ENCODE measurements around the gene MYO1D.

DNA sequence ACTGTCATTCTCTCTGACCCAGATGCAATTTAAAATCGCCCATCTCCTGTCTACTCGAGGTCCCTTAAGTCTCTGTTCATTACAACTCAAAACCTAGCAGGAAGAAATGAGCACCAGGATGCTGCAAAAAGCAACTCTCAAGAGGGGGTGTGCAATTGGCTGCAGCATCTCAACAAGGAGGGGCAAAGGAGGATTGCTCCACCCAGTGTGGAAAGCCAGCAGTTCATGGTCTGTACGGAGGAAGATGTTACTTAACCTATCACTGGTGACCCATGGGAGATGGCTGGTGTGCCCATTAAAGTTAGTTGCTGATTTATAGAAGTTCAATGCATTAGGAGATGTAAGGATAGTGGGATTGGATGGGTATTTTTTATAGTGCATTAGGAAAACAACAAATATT lies 242.8 kb downstream of the MYO1D start:
- TF ChIP-seq, protein P1, sequence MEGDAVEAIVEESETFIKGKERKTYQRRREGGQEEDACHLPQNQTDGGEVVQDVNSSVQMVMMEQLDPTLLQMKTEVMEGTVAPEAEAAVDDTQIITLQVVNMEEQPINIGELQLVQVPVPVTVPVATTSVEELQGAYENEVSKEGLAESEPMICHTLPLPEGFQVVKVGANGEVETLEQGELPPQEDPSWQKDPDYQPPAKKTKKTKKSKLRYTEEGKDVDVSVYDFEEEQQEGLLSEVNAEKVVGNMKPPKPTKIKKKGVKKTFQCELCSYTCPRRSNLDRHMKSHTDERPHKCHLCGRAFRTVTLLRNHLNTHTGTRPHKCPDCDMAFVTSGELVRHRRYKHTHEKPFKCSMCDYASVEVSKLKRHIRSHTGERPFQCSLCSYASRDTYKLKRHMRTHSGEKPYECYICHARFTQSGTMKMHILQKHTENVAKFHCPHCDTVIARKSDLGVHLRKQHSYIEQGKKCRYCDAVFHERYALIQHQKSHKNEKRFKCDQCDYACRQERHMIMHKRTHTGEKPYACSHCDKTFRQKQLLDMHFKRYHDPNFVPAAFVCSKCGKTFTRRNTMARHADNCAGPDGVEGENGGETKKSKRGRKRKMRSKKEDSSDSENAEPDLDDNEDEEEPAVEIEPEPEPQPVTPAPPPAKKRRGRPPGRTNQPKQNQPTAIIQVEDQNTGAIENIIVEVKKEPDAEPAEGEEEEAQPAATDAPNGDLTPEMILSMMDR (IDR thresholded peaks at IDR 0.05; ENCODE audit: insufficient read depth, low read depth, low read length) = no peak
- TF ChIP-seq EZH2 (IDR thresholded peaks at IDR 0.05; ENCODE audit: insufficient read depth, low read length) = no peak
